Urothelium cell line (cell line): ENCODE results near the gene BABAM2.
A peak's percentile ranks its signal among the peaks of the same experiment; 100 is the strongest.

Experiments
- DNase-seq: peaks from one replicate; pipeline ENCODE4 v3.0.0; 2011; ENCODE audit warnings: low spot score, mixed read lengths
- FAIRE-seq: peaks from 2 replicates; lab custom pipeline; 2011; peaks lifted over from hg19 to GRCh38; lab: Jason Lieb, UNC

Gene BABAM2

GRCh38 chr2:28291811-28292440, 401.4 kb downstream of the BABAM2 start:
- DNase-seq (peak; percentile 16), FAIRE-seq (no peak)

- DNase-seq (no peak), FAIRE-seq (no peak)
Measured at GRCh38 chr2:28292491-28292890, 402.0 kb downstream of the BABAM2 start.

- DNase-seq = no peak
- FAIRE-seq = no peak
Measured at GRCh38 chr2:28293416-28293815, 402.9 kb downstream of the BABAM2 start.

GRCh38 chr2:28294451-28294850, 403.9 kb downstream of the BABAM2 start:
- no peak for FAIRE-seq
- DNase-seq = no peak

GRCh38 chr2:28296243-28296642, 405.7 kb downstream of the BABAM2 start:
- DNase-seq = peak; percentile 41
- FAIRE-seq = no peak

- peak; percentile 19 for DNase-seq
- FAIRE-seq = no peak
Measured at GRCh38 chr2:28296904-28297303, 406.4 kb downstream of the BABAM2 start.

- DNase-seq (no peak), FAIRE-seq (no peak)
Measured at GRCh38 chr2:28297531-28297930, 407.0 kb downstream of the BABAM2 start.

GRCh38 chr2:28298406-28298805, 407.9 kb downstream of the BABAM2 start:
- DNase-seq = no peak
- FAIRE-seq = no peak

- DNase-seq (no peak), FAIRE-seq (no peak)
Measured at GRCh38 chr2:28300485-28301341, 410.2 kb downstream of the BABAM2 start.

GRCh38 chr2:28305202-28305601, 414.7 kb downstream of the BABAM2 start:
- FAIRE-seq (no peak), DNase-seq (no peak)

GRCh38 chr2:28310107-28310506, 419.6 kb downstream of the BABAM2 start:
- no peak for FAIRE-seq
- DNase-seq = no peak

- no peak for DNase-seq
- no peak for FAIRE-seq
Measured at GRCh38 chr2:28311660-28312249, 421.2 kb downstream of the BABAM2 start.

- DNase-seq (no peak), FAIRE-seq (no peak)
Measured at GRCh38 chr2:28312307-28313219, 422.0 kb downstream of the BABAM2 start.

GRCh38 chr2:28313220-28313784, 422.8 kb downstream of the BABAM2 start:
- no peak for DNase-seq
- FAIRE-seq = no peak

GRCh38 chr2:28314968-28315367, 424.4 kb downstream of the BABAM2 start:
- DNase-seq (no peak), FAIRE-seq (no peak)

- DNase-seq (no peak), FAIRE-seq (no peak)
Measured at GRCh38 chr2:28316546-28317335, 426.2 kb downstream of the BABAM2 start.

- no peak for FAIRE-seq
- DNase-seq = no peak
Measured at GRCh38 chr2:28317390-28317789, 426.9 kb downstream of the BABAM2 start.

- DNase-seq = no peak
Measured at GRCh38 chr2:28318023-28318422, 427.5 kb downstream of the BABAM2 start.

GRCh38 chr2:28318462-28319117, 428.1 kb downstream of the BABAM2 start:
- no peak for FAIRE-seq
- no peak for DNase-seq

More at GRCh38 chr2:28318023-28318422, 427.5 kb downstream of the BABAM2 start:
- FAIRE-seq = no peak
